GM18511 (cell line): ENCODE results near the gene GJD4.

Experiments used
- ATAC-seq: cut with Tn5 transposase; IDR thresholded peaks from one replicate; pipeline ENCODE4 v1.9.1; 2021; ENCODE audit warnings: mild to moderate bottlenecking, moderate library complexity; ENCODE audit not compliant: unreplicated experiment

GJD4 gene

GRCh38 chr10:35578618-35578956 lies 26.6 kb upstream of the GJD4 start:
- ATAC-seq: no peak

GRCh38 chr10:35579116-35579515 lies 26.0 kb upstream of the GJD4 start:
- ATAC-seq: no peak

- ATAC-seq: no peak
Measured at GRCh38 chr10:35579726-35580422, 25.3 kb upstream of the GJD4 start.

- no peak for ATAC-seq
Measured at GRCh38 chr10:35580423-35580770, 24.7 kb upstream of the GJD4 start.

GRCh38 chr10:35581655-35582054 lies 23.5 kb upstream of the GJD4 start:
- ATAC-seq: no peak

- no peak for ATAC-seq
Measured at GRCh38 chr10:35584946-35585345, 20.2 kb upstream of the GJD4 start.

- no peak for ATAC-seq
Measured at GRCh38 chr10:35585356-35585755, 19.8 kb upstream of the GJD4 start.

- ATAC-seq: no peak
Measured at GRCh38 chr10:35585903-35586535, 19.1 kb upstream of the GJD4 start.

GRCh38 chr10:35588836-35589235 lies 16.3 kb upstream of the GJD4 start:
- ATAC-seq: no peak

- ATAC-seq: no peak
Measured at GRCh38 chr10:35592441-35592840, 12.7 kb upstream of the GJD4 start.

- no peak for ATAC-seq
Measured at GRCh38 chr10:35594115-35595079, 10.7 kb upstream of the GJD4 start.

GRCh38 chr10:35595106-35595505 lies 10.0 kb upstream of the GJD4 start:
- ATAC-seq: no peak

GRCh38 chr10:35598379-35598778 lies 6.8 kb upstream of the GJD4 start:
- ATAC-seq: no peak

GRCh38 chr10:35600193-35600592 lies 4.9 kb upstream of the GJD4 start:
- no peak for ATAC-seq

GRCh38 chr10:35606430-35606829 lies 1.3 kb downstream of the GJD4 start:
- no peak for ATAC-seq

GRCh38 chr10:35607475-35608327 lies 2.6 kb downstream of the GJD4 start:
- ATAC-seq: no peak

GRCh38 chr10:35608328-35608672 lies 3.2 kb downstream of the GJD4 start:
- ATAC-seq: no peak

GRCh38 chr10:35611750-35612149 lies 6.6 kb downstream of the GJD4 start:
- ATAC-seq: no peak

- ATAC-seq: no peak
Measured at GRCh38 chr10:35612385-35613106, 7.4 kb downstream of the GJD4 start.

GRCh38 chr10:35613107-35613440 lies 7.9 kb downstream of the GJD4 start:
- no peak for ATAC-seq
